K562 (cell line): ENCODE measurements around the gene RPS2. TPM values are rescaled to one million over a fixed set of nuclear protein-coding genes. Genes with fewer than 3 reads are reported as not detected.

Experiments
- CBFA2T2 ChIP-seq: fragments of 450-650 bp; conservative IDR thresholded peaks from 2 replicates; pipeline ENCODE4 v1.6.1; 2017; ENCODE audit warnings: mild to moderate bottlenecking
- CCNT2 ChIP-seq: IDR thresholded peaks from 2 replicates; pipeline ENCODE4 v1.6.1; 2011; ENCODE audit warnings: borderline replicate concordance, low read depth, mild to moderate bottlenecking, moderate library complexity, mixed read lengths, low read length; ENCODE audit not compliant: insufficient read length; ENCODE audit errors: extremely low read depth
- ERF ChIP-seq: fragments of 450-650 bp; formaldehyde crosslinking; IDR thresholded peaks from 2 replicates; pipeline ENCODE4 v1.4.0; 2020; ENCODE audit warnings: mild to moderate bottlenecking, mixed read lengths
- RFX7 ChIP-seq: fragments of 250-450 bp; sonication (Bioruptor Pico); IDR thresholded peaks from 2 replicates; pipeline ENCODE4 v1.5.1; 2021; ENCODE audit warnings: mild to moderate bottlenecking
- SNIP1 ChIP-seq: fragments of 450-650 bp; IDR thresholded peaks from 2 replicates; pipeline ENCODE4 v1.7.1; 2017; ENCODE audit warnings: low read depth, mild to moderate bottlenecking
- SPI1 ChIP-seq: IDR thresholded peaks from 2 replicates; pipeline ENCODE4 v1.6.1; 2011; ENCODE audit warnings: low read depth, low read length, control low read depth, borderline replicate concordance
- polyA plus RNA-seq, 8 experiments: library from polyadenylated mRNA; depleted of rRNA in 4 of 8; stranded (reverse) in 5 of 8; unstranded in 3 of 8; fragments of >200 nt; fragmentation: Nextera tagmentation in 2 of 8; fragmentation: Illumina TruSeq in 1 of 8; extraction: Ambion mirVana in 2 of 8; extraction: Trizol in 1 of 8; gene quantifications; 2 replicates each; pipeline versions ENCODE4 v1.2.1 to v1.2.3, GENCODE V29; 2011 to 2014; ENCODE audit warnings: inconsistent platforms in 1 of 8, missing spikeins in 1 of 8
- total RNA-seq, 7 experiments: library from RNA; depleted of rRNA in 6 of 7; stranded (reverse); fragments of >200 nt in 6 of 7; fragmentation: Illumina TruSeq in 2 of 7; extraction: Trizol in 2 of 7; gene quantifications; 2 replicates each; pipeline versions ENCODE4 v1.2.1 to v1.2.3, GENCODE V29; 2011 to 2021; ENCODE audit warnings: low replicate concordance in 1 of 7
- TF ChIP-seq, protein P1 (sequence below): IDR thresholded peaks from 3 replicates; pipeline ENCODE4 v1.6.1; 2011; ENCODE audit warnings: borderline replicate concordance, mild to moderate bottlenecking; ENCODE audit not compliant: insufficient read length, insufficient read depth
- TF ChIP-seq, protein P2 (sequence below): fragments of 450-650 bp; formaldehyde crosslinking; IDR thresholded peaks from 2 replicates; pipeline ENCODE4 v1.4.0; 2022; ENCODE audit warnings: missing genetic modification characterization
- TF ChIP-seq, protein P3 (sequence below): IDR thresholded peaks from 2 replicates; pipeline ENCODE4 v1.6.1; 2016; ENCODE audit warnings: missing genetic modification characterization, missing compliant biosample characterization
- TF ChIP-seq, protein P4 (sequence below): fragments of 250-450 bp; sonication (Bioruptor Pico); IDR thresholded peaks from 2 replicates; pipeline ENCODE4 v1.4.0; 2020

Gene RPS2
- total and polyA plus RNA-seq, 9 of the 15 experiments (the other 6 are each of a cell fraction or from before 2014, with no cell fraction given): 834 to 4,794 (median 3,793) TPM

DNA sequence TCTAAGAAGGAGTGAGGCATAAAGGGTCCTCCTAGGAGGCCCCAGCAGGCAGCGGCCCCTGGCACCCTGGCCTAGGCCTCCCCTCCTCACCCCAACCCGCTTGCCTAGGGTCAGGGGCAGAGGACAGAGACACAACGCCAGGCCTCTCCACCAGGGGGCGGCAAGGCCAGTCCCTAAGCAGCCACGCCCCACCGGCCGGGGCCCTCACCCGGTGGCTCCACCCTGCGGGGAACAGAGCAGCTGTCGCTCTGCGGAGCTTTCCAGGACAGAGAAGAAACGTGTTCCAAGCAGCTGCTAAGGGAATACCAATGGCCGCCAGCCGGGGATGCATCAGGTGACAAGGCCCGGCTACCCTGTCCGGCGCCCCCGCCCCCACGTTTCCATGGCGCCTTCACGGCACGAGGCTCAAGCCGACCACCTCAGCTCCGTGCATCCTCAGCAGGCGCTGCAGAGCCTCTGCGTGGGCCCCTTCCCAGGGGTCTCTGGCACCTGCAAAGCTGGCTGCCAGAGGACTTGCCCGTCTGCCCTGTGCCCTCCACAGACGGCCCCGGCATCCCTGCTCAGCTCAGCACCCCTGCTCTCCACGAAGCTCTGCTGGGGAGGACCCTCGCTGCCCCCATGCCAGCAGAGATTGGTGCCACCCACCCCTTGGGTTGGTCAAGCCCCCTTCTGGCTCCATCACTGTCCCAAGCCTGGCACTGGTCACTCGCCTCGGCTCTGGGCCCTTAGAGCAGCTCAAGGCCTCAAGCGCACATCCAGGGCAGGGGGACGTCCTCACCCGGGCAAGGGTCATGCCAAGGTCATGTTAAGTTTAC, 39.4 kb upstream of the RPS2 start (continued):
- TF ChIP-seq CCNT2 (peak; percentile 66), ERF (CRISPR knock-in tag) (no peak), CBFA2T2 (no peak; the same call in 1 of the 2 replicates), SPI1 (no peak), SNIP1 (no peak), RFX7 (CRISPR knock-in tag) (no peak)
- TF ChIP-seq, protein P1, sequence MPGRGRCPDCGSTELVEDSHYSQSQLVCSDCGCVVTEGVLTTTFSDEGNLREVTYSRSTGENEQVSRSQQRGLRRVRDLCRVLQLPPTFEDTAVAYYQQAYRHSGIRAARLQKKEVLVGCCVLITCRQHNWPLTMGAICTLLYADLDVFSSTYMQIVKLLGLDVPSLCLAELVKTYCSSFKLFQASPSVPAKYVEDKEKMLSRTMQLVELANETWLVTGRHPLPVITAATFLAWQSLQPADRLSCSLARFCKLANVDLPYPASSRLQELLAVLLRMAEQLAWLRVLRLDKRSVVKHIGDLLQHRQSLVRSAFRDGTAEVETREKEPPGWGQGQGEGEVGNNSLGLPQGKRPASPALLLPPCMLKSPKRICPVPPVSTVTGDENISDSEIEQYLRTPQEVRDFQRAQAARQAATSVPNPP: no peak
- TF ChIP-seq, protein P2, sequence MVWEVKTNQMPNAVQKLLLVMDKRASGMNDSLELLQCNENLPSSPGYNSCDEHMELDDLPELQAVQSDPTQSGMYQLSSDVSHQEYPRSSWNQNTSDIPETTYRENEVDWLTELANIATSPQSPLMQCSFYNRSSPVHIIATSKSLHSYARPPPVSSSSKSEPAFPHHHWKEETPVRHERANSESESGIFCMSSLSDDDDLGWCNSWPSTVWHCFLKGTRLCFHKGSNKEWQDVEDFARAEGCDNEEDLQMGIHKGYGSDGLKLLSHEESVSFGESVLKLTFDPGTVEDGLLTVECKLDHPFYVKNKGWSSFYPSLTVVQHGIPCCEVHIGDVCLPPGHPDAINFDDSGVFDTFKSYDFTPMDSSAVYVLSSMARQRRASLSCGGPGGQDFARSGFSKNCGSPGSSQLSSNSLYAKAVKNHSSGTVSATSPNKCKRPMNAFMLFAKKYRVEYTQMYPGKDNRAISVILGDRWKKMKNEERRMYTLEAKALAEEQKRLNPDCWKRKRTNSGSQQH (CRISPR knock-in tag): no peak
- TF ChIP-seq, protein P3, sequence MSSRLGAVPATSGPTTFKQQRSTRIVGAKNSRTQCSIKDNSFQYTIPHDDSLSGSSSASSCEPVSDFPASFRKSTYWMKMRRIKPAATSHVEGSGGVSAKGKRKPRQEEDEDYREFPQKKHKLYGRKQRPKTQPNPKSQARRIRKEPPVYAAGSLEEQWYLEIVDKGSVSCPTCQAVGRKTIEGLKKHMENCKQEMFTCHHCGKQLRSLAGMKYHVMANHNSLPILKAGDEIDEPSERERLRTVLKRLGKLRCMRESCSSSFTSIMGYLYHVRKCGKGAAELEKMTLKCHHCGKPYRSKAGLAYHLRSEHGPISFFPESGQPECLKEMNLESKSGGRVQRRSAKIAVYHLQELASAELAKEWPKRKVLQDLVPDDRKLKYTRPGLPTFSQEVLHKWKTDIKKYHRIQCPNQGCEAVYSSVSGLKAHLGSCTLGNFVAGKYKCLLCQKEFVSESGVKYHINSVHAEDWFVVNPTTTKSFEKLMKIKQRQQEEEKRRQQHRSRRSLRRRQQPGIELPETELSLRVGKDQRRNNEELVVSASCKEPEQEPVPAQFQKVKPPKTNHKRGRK (tag): no peak
- TF ChIP-seq, protein P4, sequence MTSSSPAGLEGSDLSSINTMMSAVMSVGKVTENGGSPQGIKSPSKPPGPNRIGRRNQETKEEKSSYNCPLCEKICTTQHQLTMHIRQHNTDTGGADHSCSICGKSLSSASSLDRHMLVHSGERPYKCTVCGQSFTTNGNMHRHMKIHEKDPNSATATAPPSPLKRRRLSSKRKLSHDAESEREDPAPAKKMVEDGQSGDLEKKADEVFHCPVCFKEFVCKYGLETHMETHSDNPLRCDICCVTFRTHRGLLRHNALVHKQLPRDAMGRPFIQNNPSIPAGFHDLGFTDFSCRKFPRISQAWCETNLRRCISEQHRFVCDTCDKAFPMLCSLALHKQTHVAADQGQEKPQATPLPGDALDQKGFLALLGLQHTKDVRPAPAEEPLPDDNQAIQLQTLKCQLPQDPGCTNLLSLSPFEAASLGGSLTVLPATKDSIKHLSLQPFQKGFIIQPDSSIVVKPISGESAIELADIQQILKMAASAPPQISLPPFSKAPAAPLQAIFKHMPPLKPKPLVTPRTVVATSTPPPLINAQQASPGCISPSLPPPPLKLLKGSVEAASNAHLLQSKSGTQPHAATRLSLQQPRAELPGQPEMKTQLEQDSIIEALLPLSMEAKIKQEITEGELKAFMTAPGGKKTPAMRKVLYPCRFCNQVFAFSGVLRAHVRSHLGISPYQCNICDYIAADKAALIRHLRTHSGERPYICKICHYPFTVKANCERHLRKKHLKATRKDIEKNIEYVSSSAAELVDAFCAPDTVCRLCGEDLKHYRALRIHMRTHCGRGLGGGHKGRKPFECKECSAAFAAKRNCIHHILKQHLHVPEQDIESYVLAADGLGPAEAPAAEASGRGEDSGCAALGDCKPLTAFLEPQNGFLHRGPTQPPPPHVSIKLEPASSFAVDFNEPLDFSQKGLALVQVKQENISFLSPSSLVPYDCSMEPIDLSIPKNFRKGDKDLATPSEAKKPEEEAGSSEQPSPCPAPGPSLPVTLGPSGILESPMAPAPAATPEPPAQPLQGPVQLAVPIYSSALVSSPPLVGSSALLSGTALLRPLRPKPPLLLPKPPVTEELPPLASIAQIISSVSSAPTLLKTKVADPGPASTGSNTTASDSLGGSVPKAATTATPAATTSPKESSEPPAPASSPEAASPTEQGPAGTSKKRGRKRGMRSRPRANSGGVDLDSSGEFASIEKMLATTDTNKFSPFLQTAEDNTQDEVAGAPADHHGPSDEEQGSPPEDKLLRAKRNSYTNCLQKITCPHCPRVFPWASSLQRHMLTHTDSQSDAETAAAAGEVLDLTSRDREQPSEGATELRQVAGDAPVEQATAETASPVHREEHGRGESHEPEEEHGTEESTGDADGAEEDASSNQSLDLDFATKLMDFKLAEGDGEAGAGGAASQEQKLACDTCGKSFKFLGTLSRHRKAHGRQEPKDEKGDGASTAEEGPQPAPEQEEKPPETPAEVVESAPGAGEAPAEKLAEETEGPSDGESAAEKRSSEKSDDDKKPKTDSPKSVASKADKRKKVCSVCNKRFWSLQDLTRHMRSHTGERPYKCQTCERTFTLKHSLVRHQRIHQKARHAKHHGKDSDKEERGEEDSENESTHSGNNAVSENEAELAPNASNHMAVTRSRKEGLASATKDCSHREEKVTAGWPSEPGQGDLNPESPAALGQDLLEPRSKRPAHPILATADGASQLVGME (CRISPR knock-in tag): no peak
